HEK293 (cell line): Measurements from ENCODE around the gene ENKUR.

Experiments
- MYNN ChIP-seq: fragments of 450-650 bp; formaldehyde crosslinking; IDR thresholded peaks from 2 replicates; pipeline ENCODE4 v1.5.1; 2016; ENCODE audit warnings: missing biosample characterization, missing genetic modification characterization, borderline replicate concordance
- PRDM1 ChIP-seq: fragments of 450-650 bp; formaldehyde crosslinking; IDR thresholded peaks from 2 replicates; pipeline ENCODE4; 2016; ENCODE audit warnings: missing biosample characterization, missing genetic modification characterization
- PRDM10 ChIP-seq: fragments of 450-650 bp; formaldehyde crosslinking; IDR thresholded peaks from 2 replicates; pipeline ENCODE4 v1.5.1; 2016; ENCODE audit warnings: missing biosample characterization, missing genetic modification characterization
- ZFP69B ChIP-seq: fragments of 450-650 bp; formaldehyde crosslinking; IDR thresholded peaks from 2 replicates; pipeline ENCODE4 v1.5.1; 2016; ENCODE audit warnings: missing biosample characterization, missing genetic modification characterization
- ZNF10 ChIP-seq: fragments of 450-650 bp; formaldehyde crosslinking; IDR thresholded peaks from 2 replicates; pipeline ENCODE4 v1.5.1; 2017; ENCODE audit warnings: missing biosample characterization, missing genetic modification characterization
- ZNF114 ChIP-seq: fragments of 450-650 bp; formaldehyde crosslinking; IDR thresholded peaks from 2 replicates; pipeline ENCODE4 v1.5.0; 2017; ENCODE audit warnings: missing biosample characterization, missing genetic modification characterization
- ZNF121 ChIP-seq: fragments of 450-650 bp; formaldehyde crosslinking; IDR thresholded peaks from 2 replicates; pipeline ENCODE4 v1.5.1; 2016; ENCODE audit warnings: missing biosample characterization, missing genetic modification characterization
- ZNF157 ChIP-seq: fragments of 450-650 bp; formaldehyde crosslinking; IDR thresholded peaks from 2 replicates; pipeline ENCODE4 v1.5.1; 2016; ENCODE audit warnings: missing biosample characterization, missing genetic modification characterization
- ZNF37A ChIP-seq: fragments of 450-650 bp; IDR thresholded peaks from 2 replicates; pipeline ENCODE4 v1.5.1; 2018; ENCODE audit warnings: missing biosample characterization, missing genetic modification characterization
- ZNF423 ChIP-seq: fragments of 450-650 bp; formaldehyde crosslinking; IDR thresholded peaks from 2 replicates; pipeline ENCODE4 v1.5.1; 2016; ENCODE audit warnings: missing biosample characterization, missing genetic modification characterization
- ZSCAN4 ChIP-seq: fragments of 450-650 bp; formaldehyde crosslinking; IDR thresholded peaks from 2 replicates; pipeline ENCODE4 v1.5.1; 2017; ENCODE audit warnings: missing biosample characterization, missing genetic modification characterization
- TF ChIP-seq, protein P1 (sequence below): fragments of 450-650 bp; formaldehyde crosslinking; IDR thresholded peaks from 2 replicates; pipeline ENCODE4 v1.5.1; 2016; ENCODE audit warnings: missing biosample characterization, missing genetic modification characterization

- TF ChIP-seq ZNF37A (tag by site-specific recombination) (no peak), ZNF114 (tag by site-specific recombination) (no peak), ZFP69B (tag by site-specific recombination) (no peak), ZNF10 (tag by site-specific recombination) (no peak), ZNF121 (no peak), PRDM1 (no peak), PRDM10 (no peak), ZSCAN4 (tag by site-specific recombination) (no peak), ZNF423 (tag by site-specific recombination) (no peak), MYNN (tag by site-specific recombination) (no peak), ZNF157 (tag by site-specific recombination) (no peak)
- TF ChIP-seq, protein P1, sequence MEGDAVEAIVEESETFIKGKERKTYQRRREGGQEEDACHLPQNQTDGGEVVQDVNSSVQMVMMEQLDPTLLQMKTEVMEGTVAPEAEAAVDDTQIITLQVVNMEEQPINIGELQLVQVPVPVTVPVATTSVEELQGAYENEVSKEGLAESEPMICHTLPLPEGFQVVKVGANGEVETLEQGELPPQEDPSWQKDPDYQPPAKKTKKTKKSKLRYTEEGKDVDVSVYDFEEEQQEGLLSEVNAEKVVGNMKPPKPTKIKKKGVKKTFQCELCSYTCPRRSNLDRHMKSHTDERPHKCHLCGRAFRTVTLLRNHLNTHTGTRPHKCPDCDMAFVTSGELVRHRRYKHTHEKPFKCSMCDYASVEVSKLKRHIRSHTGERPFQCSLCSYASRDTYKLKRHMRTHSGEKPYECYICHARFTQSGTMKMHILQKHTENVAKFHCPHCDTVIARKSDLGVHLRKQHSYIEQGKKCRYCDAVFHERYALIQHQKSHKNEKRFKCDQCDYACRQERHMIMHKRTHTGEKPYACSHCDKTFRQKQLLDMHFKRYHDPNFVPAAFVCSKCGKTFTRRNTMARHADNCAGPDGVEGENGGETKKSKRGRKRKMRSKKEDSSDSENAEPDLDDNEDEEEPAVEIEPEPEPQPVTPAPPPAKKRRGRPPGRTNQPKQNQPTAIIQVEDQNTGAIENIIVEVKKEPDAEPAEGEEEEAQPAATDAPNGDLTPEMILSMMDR (tag by site-specific recombination), result no peak
Measured at GRCh38 chr10:24961582-24961981, 54.4 kb downstream of the ENKUR start.
